WTC11 (cell line): ENCODE measurements around the gene PLA2G4F.

ENCODE experiments used
- ATF6 ChIP-seq: sonication (generic); formaldehyde crosslinking; IDR thresholded peaks from 2 replicates; pipeline ENCODE4 v1.8.1; 2023; ENCODE audit warnings: mild to moderate bottlenecking, missing genetic modification reagents
- FOXK1 ChIP-seq: sonication (generic); formaldehyde crosslinking; IDR thresholded peaks from 2 replicates; pipeline ENCODE4 v1.8.0; 2022; ENCODE audit warnings: mild to moderate bottlenecking, moderate library complexity, missing genetic modification reagents
- FOXP1 ChIP-seq: sonication (generic); formaldehyde crosslinking; IDR thresholded peaks from 2 replicates; pipeline ENCODE4 v1.8.0; 2022; ENCODE audit warnings: missing genetic modification reagents, mild to moderate bottlenecking, moderate library complexity, borderline replicate concordance
- IRF2 ChIP-seq: sonication (generic); formaldehyde crosslinking; IDR thresholded peaks from 2 replicates; pipeline ENCODE4 v1.8.0; 2022; ENCODE audit warnings: low read depth, missing genetic modification reagents, borderline replicate concordance
- RELA ChIP-seq: sonication (generic); formaldehyde crosslinking; IDR thresholded peaks from 2 replicates; pipeline ENCODE4 v1.8.1; 2022; ENCODE audit warnings: missing genetic modification reagents, mild to moderate bottlenecking, borderline replicate concordance
- RORB ChIP-seq: fragments of 250-450 bp; sonication (Bioruptor Pico); IDR thresholded peaks from 2 replicates; pipeline ENCODE4 v1.9.0; 2021; ENCODE audit warnings: mild to moderate bottlenecking
- ZBTB43 ChIP-seq: sonication (generic); formaldehyde crosslinking; IDR thresholded peaks from 2 replicates; pipeline ENCODE4 v1.8.1; 2023; ENCODE audit warnings: mild to moderate bottlenecking, missing genetic modification reagents
- ZNF121 ChIP-seq: sonication (generic); formaldehyde crosslinking; IDR thresholded peaks from 2 replicates; pipeline ENCODE4 v1.8.0; 2023; ENCODE audit warnings: missing genetic modification reagents
- ZNF263 ChIP-seq: sonication (generic); formaldehyde crosslinking; IDR thresholded peaks from 2 replicates; pipeline ENCODE4 v1.8.1; 2022; ENCODE audit warnings: low read depth, mild to moderate bottlenecking, moderate library complexity, missing genetic modification reagents
- TF ChIP-seq, protein P1 (sequence below): fragments of 200-600 bp; IDR thresholded peaks from 2 replicates; pipeline ENCODE4 v1.8.0; 2022; ENCODE audit warnings: antibody characterized with exemption
- TF ChIP-seq, protein P2 (sequence below): sonication (generic); formaldehyde crosslinking; IDR thresholded peaks from 2 replicates; pipeline ENCODE4 v1.8.0; 2023; ENCODE audit warnings: missing genetic modification reagents

DNA sequence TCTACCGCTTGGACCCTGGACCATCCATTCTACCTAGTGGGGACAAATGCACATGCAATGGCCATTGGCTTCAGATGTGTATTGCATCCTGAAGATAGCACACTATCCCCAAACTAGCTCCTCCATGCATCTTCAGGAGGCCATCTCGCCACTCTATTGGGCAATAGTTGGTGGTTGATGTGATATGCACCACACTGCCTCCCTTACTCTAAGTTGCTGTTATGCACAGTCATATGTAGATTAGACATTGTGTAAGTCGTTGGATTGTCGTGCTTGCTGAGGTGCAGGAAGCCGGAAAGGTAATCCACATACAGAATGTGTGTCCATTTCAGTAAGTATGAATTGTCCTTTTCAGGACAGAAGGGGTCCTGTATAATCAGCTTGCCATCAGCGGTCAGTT, 35.4 kb downstream of the PLA2G4F start:
- TF ChIP-seq, protein P1, sequence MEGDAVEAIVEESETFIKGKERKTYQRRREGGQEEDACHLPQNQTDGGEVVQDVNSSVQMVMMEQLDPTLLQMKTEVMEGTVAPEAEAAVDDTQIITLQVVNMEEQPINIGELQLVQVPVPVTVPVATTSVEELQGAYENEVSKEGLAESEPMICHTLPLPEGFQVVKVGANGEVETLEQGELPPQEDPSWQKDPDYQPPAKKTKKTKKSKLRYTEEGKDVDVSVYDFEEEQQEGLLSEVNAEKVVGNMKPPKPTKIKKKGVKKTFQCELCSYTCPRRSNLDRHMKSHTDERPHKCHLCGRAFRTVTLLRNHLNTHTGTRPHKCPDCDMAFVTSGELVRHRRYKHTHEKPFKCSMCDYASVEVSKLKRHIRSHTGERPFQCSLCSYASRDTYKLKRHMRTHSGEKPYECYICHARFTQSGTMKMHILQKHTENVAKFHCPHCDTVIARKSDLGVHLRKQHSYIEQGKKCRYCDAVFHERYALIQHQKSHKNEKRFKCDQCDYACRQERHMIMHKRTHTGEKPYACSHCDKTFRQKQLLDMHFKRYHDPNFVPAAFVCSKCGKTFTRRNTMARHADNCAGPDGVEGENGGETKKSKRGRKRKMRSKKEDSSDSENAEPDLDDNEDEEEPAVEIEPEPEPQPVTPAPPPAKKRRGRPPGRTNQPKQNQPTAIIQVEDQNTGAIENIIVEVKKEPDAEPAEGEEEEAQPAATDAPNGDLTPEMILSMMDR, result no peak
- TF ChIP-seq FOXK1 (CRISPR knock-in tag) (no peak), IRF2 (CRISPR knock-in tag) (no peak), ATF6 (CRISPR knock-in tag) (no peak), ZBTB43 (no peak), FOXP1 (CRISPR knock-in tag) (no peak), RORB (CRISPR knock-in tag) (no peak), ZNF263 (CRISPR knock-in tag) (no peak), RELA (no peak), ZNF121 (CRISPR knock-in tag) (no peak)
- TF ChIP-seq, protein P2, sequence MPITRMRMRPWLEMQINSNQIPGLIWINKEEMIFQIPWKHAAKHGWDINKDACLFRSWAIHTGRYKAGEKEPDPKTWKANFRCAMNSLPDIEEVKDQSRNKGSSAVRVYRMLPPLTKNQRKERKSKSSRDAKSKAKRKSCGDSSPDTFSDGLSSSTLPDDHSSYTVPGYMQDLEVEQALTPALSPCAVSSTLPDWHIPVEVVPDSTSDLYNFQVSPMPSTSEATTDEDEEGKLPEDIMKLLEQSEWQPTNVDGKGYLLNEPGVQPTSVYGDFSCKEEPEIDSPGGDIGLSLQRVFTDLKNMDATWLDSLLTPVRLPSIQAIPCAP (CRISPR knock-in tag), result no peak
